G401.6 (cell line): ENCODE measurements around the gene ANXA8L1.
"Not testable (repeated sequence)": the region's sequence is repeated elsewhere in the genome, so short reads cannot be mapped to it uniquely, and the experiment has no call there.

Experiments
- FAIRE-seq: peaks from 2 replicates; lab custom pipeline; 2012; peaks lifted over from hg19 to GRCh38; lab: Jason Lieb, UNC

The ANXA8L1 gene

DNA sequence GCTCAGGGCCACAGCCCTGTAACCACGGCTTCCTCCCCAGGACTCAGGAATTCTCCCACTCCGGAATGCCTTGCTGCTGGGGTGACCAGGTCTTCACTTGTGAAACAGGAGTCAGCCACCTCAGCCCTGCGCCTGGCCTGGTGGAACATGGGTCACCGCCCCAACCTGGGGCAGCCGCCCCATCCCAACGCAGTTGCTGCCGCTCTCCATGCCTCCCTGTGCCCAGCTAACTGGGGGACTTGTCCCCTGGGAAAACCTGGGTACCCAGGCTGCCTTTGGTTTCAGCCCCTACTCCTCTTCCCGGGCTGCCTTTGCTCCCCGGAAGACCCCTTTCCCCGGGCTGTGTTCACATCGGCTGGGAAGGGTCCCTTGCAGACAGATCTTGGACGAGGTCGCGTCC lies 22.2 kb downstream of the ANXA8L1 start:
- not testable (repeated sequence) for FAIRE-seq

DNA sequence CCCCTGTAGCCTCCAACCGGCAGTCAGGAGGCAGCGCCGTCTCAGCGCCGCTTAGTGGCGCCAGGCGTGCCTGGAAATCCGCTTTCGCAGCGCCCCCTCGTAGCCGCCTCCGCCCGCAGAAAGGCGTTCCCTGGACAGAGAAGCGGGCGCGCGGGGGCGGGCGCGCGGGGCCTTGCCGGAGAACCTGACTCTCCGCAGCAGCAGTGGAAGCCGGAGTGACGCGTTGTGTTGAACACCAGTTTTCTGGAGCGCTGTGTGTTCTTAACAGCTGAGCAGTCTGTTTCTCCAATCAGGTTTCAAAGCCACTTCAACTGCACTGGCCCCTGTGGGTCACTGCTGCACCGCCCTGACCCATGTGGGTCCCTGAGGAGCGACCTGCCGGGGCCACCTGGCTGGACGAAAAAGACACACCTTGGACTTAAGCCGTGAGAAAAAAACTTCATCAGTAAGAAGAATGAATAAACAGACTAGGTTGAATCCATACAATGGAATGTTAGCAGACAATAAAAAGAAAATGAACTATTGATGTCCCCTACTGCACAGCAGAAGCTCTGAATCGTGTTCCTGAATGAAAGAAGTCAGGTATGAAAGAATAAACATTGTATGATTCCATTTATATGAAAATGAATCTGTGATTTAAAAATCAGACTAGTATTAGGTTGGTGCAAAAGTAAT lies 22.8 kb downstream of the ANXA8L1 start:
- not testable (repeated sequence) for FAIRE-seq

DNA sequence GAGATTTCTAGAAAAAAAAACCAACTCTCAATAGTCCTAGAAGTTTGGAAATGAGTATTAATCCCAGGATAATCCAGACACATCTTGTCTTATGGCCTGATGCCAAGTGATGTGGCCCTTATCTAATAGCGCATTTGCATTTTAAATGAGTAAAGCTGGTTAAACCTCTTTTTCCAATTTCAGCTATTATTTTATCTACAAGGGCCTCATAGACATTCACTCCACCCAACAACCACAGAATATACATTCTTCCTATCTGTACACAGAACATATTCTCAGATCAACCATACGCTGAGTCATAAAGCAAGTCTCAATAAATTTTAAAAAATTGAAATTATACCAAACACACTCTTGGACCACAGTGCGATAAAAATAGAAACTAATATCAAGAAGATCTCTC lies 34.0 kb downstream of the ANXA8L1 start:
- FAIRE-seq: not testable (repeated sequence)

DNA sequence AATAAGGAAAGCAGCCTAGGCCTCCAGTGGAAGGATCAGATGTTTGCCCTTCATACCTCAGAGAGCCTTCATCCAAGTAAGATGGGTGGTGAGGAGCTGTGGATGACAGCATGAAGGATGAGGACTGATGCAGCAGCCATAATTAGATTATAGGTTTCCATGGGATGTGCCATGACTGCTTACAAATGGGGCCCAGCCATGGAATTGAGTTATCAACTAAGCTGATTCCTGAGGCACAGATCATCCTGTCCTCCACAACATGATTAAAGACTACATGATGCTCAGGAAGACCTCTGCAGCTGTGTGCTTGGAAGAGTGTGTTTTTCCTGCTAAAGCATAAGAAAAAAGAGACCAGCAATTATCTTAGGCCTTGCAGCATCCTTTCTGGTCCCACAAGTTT lies 35.5 kb downstream of the ANXA8L1 start:
- FAIRE-seq: not testable (repeated sequence)

DNA sequence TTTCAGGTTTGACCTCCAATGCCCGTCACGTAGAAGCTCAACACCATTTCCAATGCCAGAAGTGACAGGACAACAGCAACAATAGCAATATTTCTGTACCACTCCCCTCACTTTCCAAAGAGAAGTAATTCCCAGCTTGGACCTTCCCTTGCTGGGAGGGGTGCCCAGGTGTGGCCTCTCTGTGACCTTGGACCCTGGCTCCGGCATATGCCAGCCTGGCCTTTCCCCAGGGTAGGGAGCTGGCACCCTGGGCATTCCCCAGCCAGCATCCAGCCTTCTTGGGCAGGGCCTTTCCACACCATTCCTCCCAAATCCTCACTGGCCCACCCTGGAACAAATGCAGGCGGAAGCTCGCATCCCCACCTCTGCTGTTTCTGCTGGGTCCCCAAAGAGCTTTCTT lies 37.1 kb downstream of the ANXA8L1 start:
- not testable (repeated sequence) for FAIRE-seq

DNA sequence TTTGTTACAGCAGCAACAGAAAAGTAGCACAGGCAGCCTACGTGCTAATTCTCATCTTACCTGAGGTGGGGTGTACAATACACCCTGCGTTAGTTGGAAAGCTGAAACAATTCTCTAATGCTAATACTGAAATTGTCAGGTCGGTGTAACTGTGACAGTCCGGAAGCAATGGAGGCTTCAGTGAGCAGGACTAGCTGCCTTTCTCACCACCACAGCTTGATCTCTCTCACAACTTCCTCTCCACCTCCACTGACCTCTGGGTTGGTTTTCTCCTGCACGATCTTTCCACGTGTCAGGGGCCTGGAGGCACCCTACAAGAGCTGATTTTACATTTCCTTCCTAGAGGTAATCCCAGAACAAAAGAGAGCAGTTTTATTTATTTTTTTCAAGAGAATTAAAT lies 39.7 kb downstream of the ANXA8L1 start:
- not testable (repeated sequence) for FAIRE-seq

DNA sequence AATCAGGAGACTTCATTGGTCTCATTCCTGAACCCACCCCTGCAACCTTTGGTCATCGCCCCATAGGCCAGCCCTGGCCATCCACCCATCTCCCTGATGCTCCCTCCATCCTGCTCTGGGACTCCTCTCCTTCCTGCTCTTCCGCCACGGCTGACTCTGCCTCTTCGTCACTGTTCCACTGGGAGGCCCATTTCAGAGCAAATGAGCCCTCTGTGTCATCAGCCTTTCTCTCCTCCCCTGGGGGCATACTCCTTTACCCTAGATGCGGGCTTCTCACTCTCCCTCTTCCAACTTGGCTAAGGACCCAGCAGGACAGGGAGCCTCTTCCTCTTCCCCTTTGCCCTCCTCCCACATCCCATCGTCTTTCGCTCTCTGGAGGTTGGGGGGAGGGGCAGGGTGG lies 42.7 kb downstream of the ANXA8L1 start:
- not testable (repeated sequence) for FAIRE-seq

DNA sequence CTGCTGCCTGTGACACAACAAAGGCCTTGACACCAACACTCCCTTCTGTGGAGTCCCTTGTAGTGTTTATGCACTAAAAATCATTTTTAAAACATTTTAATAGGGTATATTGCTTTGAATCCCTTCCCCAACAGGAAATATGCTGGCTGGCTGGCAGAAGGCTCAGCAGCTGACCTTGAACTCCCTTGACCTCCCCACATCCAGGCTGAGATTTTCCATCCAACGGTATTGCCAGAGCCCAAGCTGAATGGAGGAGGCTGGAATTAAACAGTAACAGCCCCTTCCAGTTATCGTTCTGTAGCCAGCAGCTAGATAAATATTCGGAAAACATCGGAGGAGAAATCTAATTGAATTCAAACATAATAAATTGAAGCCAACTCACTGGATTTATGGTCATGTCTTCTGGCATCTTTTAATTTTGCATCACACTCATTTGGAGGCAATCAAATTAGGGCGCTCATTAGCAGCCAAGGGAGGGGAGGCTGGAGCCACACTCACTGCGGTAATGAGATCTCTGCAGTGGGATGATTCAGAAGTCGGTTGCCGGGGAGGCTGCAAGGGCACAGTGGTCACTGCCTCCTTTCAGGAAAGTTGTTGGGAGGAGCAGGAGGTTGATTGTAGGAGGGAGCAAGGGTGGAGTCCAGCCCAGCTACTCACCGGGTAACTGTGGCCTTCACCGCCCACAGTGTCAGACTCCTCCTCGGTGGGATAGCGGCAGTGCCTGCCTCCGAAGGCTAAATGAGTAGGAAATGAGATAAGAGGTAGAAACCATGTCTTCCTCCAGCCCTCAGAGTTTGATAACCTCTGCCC lies 44.2 kb downstream of the ANXA8L1 start:
- FAIRE-seq: not testable (repeated sequence)

DNA sequence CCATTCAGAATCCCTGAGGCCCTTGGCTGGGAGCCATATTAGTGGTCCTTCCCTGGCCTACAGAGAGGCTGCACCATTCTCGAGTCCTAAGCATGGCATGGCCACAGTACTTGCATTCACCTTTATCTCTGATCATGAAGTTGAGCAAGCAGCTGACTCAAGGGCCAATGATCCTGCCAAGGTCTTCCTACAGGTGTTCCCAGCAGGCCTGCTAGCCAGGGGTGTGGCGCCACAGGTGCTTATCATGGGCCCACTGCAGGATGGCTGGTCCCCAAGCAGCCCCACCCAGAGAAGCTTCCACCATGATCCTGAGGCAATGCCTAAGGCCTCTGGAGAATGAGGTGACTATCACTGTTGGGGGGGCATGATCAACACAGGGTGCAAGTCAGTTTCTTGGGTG lies 48.0 kb downstream of the ANXA8L1 start:
- not testable (repeated sequence) for FAIRE-seq

DNA sequence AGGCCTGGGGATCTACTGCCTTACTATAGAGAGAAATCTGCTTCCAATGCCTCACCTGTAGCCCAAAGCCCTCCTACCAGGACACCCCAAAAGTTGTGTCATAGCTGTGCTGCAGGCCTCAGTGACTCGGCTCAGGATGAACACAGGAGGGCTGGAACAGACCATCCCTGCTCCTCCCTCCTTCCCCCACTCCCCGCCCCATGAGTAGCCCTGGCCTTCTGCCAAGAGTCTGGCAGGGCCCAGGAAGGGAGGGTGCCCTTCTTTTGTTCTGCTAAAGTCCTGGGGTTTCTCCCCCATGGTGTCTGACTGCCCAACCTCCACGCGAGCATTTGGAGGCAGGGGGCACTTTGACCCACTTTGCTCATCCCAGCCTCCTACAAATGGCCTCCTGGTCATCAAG lies 65.4 kb downstream of the ANXA8L1 start:
- FAIRE-seq: not testable (repeated sequence)
